AG04450 (cell line): ENCODE data around the gene CRCP. TPM values are rescaled to one million over a fixed set of nuclear protein-coding genes. Genes with fewer than 3 reads are reported as not detected.
A peak's percentile ranks its signal among the peaks of the same experiment; 100 is the strongest.

Experiments used
- CTCF ChIA-PET: fragments of 300-600, 350-600 bp; formaldehyde crosslinking; extraction: SDS; loops from one replicate; lab custom pipeline; 2022; ENCODE audit warnings: antibody characterized with exemption, inconsistent platforms; lab: Charles Lee
- POLR2A ChIA-PET: fragments of 350-600 bp; formaldehyde crosslinking; extraction: SDS; loops from one replicate; lab custom pipeline; 2021; ENCODE audit warnings: antibody characterized with exemption, inconsistent platforms; lab: Yijun Ruan, JAX
- DNase-seq: peaks from one replicate; pipeline ENCODE4 v3.0.0-alpha.2; 2011; ENCODE audit warnings: low read depth, low spot score
- H3K27ac ChIP-seq: one replicate; pipeline ENCODE4 v1.5.1; 2012; ENCODE audit warnings: low read depth, low read length, control low read depth
- H3K27me3 ChIP-seq: one replicate; pipeline ENCODE4 v1.6.0; 2012; ENCODE audit warnings: low read length; ENCODE audit not compliant: control insufficient read depth, insufficient read depth
- H3K4me3 ChIP-seq: 2 replicates; pipeline ENCODE4 v1.5.1; 2011; ENCODE audit warnings: mild to moderate bottlenecking, low read depth, low read length, control low read depth
- H3K9me3 ChIP-seq: 2 replicates; pipeline ENCODE4 v1.5.1; 2012; ENCODE audit warnings: low read length; ENCODE audit not compliant: control insufficient read depth, insufficient read depth
- polyA plus RNA-seq: library from polyadenylated mRNA; depleted of rRNA; stranded (reverse); fragments of >200 nt; gene quantifications from 2 replicates; pipeline ENCODE4 v1.2.3, GENCODE V29; 2011
- TF ChIP-seq, protein P1 (sequence below): IDR thresholded peaks from 2 replicates; pipeline ENCODE4 v1.5.1; 2011; ENCODE audit warnings: low read depth, low read length, control low read depth, inconsistent platforms

CRCP gene
- polyA plus RNA-seq, 1 experiment, result 28.5 TPM

DNA sequence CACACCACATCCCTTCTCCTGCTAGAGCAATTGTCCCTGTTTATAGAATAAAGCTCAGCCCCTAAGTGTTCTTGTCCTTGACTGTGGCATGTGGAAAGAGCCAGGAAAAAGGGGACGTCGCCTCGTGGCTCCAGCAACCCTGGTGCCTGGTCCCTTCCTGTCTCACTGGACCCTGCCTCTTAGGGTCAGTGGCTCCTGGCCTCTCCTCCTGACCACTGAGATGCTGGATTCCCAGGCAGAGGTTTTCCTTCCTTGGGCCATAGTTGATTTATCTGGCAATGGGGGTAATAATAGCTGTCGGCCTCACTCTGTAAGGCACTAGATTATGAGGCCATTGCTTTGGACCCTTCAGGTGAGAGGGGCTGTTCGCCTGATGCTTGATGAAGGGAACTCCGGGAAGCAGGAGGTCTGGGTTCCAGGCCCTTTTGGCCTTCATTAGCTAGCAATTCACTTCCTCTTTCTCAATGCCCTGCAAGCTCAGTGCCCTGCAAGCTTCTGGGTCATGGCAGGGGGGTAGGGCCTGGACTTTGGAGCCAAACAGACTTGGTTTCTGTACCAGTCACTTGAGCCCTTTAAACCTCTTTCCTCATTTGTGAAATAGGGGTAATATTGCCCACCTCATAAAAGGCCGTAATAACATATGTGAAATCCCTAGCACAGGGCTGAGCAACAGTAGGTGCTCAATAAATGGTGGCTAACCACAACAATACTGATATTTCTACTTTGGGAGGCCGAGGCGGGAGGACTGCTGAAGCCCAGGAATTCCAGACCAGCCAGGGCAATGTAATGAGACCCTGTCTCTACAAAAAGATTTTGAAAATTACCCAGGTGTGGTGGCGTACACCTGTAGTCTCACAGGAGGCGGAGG, 38.0 kb upstream of the CRCP start:
- DNase-seq, result no peak
- Histone ChIP-seq H3K27me3 (no peaks in the 10 kb centered on the region), H3K4me3 (peak overlapping the region; percentile 87), H3K9me3 (no peaks in the 10 kb centered on the region; the same call in 1 of the 2 replicates), H3K27ac (no peak overlapping the region)
- CTCF ChIA-PET, result interaction anchor here (0.6 kb wide), 1 partner anchor 128 kb away, joined by 3 read pairs; no protein-coding TSS in a partner anchor
- TF ChIP-seq, protein P1, sequence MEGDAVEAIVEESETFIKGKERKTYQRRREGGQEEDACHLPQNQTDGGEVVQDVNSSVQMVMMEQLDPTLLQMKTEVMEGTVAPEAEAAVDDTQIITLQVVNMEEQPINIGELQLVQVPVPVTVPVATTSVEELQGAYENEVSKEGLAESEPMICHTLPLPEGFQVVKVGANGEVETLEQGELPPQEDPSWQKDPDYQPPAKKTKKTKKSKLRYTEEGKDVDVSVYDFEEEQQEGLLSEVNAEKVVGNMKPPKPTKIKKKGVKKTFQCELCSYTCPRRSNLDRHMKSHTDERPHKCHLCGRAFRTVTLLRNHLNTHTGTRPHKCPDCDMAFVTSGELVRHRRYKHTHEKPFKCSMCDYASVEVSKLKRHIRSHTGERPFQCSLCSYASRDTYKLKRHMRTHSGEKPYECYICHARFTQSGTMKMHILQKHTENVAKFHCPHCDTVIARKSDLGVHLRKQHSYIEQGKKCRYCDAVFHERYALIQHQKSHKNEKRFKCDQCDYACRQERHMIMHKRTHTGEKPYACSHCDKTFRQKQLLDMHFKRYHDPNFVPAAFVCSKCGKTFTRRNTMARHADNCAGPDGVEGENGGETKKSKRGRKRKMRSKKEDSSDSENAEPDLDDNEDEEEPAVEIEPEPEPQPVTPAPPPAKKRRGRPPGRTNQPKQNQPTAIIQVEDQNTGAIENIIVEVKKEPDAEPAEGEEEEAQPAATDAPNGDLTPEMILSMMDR, result no peak
- POLR2A ChIA-PET, result interaction anchor here (1.4 to 1.8 kb wide), 2 partner anchors 21 to 39 kb away, joined by 4 to 7 read pairs; partner anchors contain the start of gene CRCP

DNA sequence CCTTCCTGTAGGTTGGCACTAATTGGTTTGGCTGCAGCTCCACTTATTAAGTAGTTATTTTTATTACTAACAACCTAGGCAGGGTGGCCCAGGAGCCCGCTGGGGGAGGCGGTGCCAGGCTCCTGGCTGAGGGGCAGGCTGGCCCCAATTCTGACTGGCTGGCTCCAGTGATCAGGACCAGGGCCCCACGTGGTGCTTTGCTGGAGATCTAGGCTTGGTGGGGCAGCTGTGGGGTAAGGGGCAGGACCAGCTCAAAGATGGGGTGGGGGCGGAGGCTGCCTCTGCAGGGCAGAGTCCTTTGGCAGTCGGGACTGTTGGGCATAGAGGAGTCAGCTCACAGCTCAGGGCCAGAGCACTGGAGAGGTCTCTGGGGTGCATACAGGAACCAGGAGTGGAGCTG, 36.6 kb upstream of the CRCP start:
- H3K27me3 ChIP-seq, result no peaks in the 10 kb centered on the region
- no peak overlapping the region for H3K4me3 ChIP-seq
- ChIA-PET POLR2A (interaction anchor here (0.6 kb wide), 1 partner anchor 38 kb away, joined by 4 read pairs; no protein-coding TSS in a partner anchor), CTCF (interaction anchor here (0.6 kb wide), 1 partner anchor 47 kb away, joined by 8 read pairs; no protein-coding TSS in a partner anchor)
- no peaks in the 10 kb centered on the region; the same call in 1 of the 2 replicates for H3K9me3 ChIP-seq
- no peak overlapping the region for H3K27ac ChIP-seq
- DNase-seq, result no peak
- TF ChIP-seq, protein P1, result no peak

GRCh38 chr7:66082083-66082482, 32.6 kb upstream of the CRCP start:
- ChIA-PET POLR2A (no interaction called here), CTCF (no interaction called here)
- Histone ChIP-seq H3K4me3 (no peak overlapping the region), H3K9me3 (no peaks in the 10 kb centered on the region), H3K27me3 (no peaks in the 10 kb centered on the region), H3K27ac (no peak overlapping the region)
- no peak for DNase-seq
- TF ChIP-seq, protein P1, result no peak

GRCh38 chr7:66082886-66083415, 31.7 kb upstream of the CRCP start:
- Histone ChIP-seq H3K4me3 (no peak overlapping the region), H3K27me3 (no peaks in the 10 kb centered on the region), H3K27ac (no peak overlapping the region), H3K9me3 (no peaks in the 10 kb centered on the region)
- no peak for DNase-seq
- CTCF ChIA-PET, result no interaction called here
- POLR2A ChIA-PET, result no interaction called here
- TF ChIP-seq, protein P1, result no peak
